Endothelial cell of umbilical vein (primary cell): ENCODE results near the gene GALNT4. TPM values are rescaled to one million over a fixed set of nuclear protein-coding genes. Genes with fewer than 3 reads are reported as not detected.

Experiments used
- BruUV-seq: library from RNA; stranded (reverse); fragments of 400-500 nt; replicated peaks from 2 replicates; lab custom pipeline; 2021; lab: Mats Ljungman, UMichigan
- CTCF ChIA-PET: fragments of 300-600, 350-600 bp; sonication (Branson Sonifier 250); formaldehyde crosslinking; loops from one replicate; lab custom pipeline; 2021; ENCODE audit warnings: antibody characterized with exemption, inconsistent platforms; lab: Charles Lee
- POLR2A ChIA-PET: fragments of 300-600, 350-600 bp; sonication (Branson Sonifier 250); formaldehyde crosslinking; loops from one replicate; lab custom pipeline; 2021; ENCODE audit warnings: antibody characterized with exemption, inconsistent platforms; lab: Charles Lee
- DNase-seq: peaks from one replicate; pipeline ENCODE4 v3.0.0-alpha.2; 2011; ENCODE audit warnings: low read depth, low spot score
- FAIRE-seq: peaks from 2 replicates; lab custom pipeline; 2011; peaks lifted over from hg19 to GRCh38; lab: Jason Lieb, UNC
- H2AFZ ChIP-seq: 2 replicates; pipeline ENCODE4 v1.6.0; 2012; ENCODE audit warnings: low read depth, low read length, control low read depth, inconsistent platforms
- H3K27ac ChIP-seq: 2 replicates; pipeline ENCODE4 v1.5.1; 2011; ENCODE audit warnings: low read depth, mild to moderate bottlenecking, control low read depth, low read length, moderate library complexity; ENCODE audit not compliant: insufficient read depth
- H3K27me3 ChIP-seq, 2 experiments: 2 replicates each; pipeline versions ENCODE4 v1.6.0 to v1.6.1; 2011; ENCODE audit warnings: low read length in 2 of 2, mixed read lengths in 1 of 2; ENCODE audit not compliant: control insufficient read depth in 2 of 2, insufficient read depth in 2 of 2
- H3K36me3 ChIP-seq, 2 experiments: 2 replicates in 1 of 2; 3 replicates in 1 of 2; pipeline ENCODE4 v1.5.1; 2011; ENCODE audit warnings: low read length in 2 of 2, mild to moderate bottlenecking in 1 of 2, moderate library complexity in 1 of 2; ENCODE audit not compliant: control insufficient read depth in 2 of 2, insufficient read depth in 2 of 2; ENCODE audit errors: extremely low read depth in 1 of 2
- H3K4me1 ChIP-seq: 3 replicates; pipeline ENCODE4 v1.5.1; 2011; ENCODE audit warnings: mild to moderate bottlenecking, low read length; ENCODE audit not compliant: control insufficient read depth, insufficient read depth; ENCODE audit errors: extremely low read depth
- H3K4me2 ChIP-seq: 2 replicates; pipeline ENCODE4 v1.6.1; 2011; ENCODE audit warnings: low read length, control low read depth, mixed read lengths; ENCODE audit not compliant: insufficient read depth
- H3K4me3 ChIP-seq, 3 experiments: fragments of 200-600 bp in 1 of 3; sonication (generic), shearing (Covaris generic) in 1 of 3; replicated peaks in 1 of 3; 2 replicates each; pipeline ENCODE4 v1.5.1; 2011 to 2016; ENCODE audit warnings: control low read depth in 3 of 3, low read length in 3 of 3, mild to moderate bottlenecking in 2 of 3, inconsistent platforms in 1 of 3, low read depth in 1 of 3, moderate library complexity in 1 of 3; ENCODE audit not compliant: insufficient read depth in 1 of 3
- H3K79me2 ChIP-seq: 2 replicates; pipeline ENCODE4 v1.6.0; 2012; ENCODE audit warnings: low read length, inconsistent platforms; ENCODE audit not compliant: control insufficient read depth, insufficient read depth
- H3K9ac ChIP-seq: replicated peaks from 2 replicates; pipeline ENCODE3; 2011; ENCODE audit warnings: low read length, control low read depth; ENCODE audit not compliant: insufficient read depth; ENCODE audit errors: extremely low read depth
- H3K9me1 ChIP-seq: replicated peaks from 3 replicates; pipeline ENCODE4 v1.6.0; 2011; ENCODE audit warnings: mild to moderate bottlenecking, low read length; ENCODE audit not compliant: control insufficient read depth, insufficient read depth; ENCODE audit errors: extremely low read depth
- H3K9me3 ChIP-seq: replicated peaks from 2 replicates; pipeline ENCODE4 v1.5.1; 2012; ENCODE audit warnings: low read length, inconsistent platforms; ENCODE audit not compliant: control insufficient read depth, insufficient read depth
- H4K20me1 ChIP-seq: replicated peaks from 2 replicates; pipeline ENCODE3; 2011; ENCODE audit warnings: mild to moderate bottlenecking, low read length; ENCODE audit not compliant: control insufficient read depth, insufficient read depth; ENCODE audit errors: extremely low read depth
- CTCF ChIP-seq, 2 donors: IDR thresholded peaks; 1 replicate in 1 of 2; 2 replicates in 1 of 2; pipeline ENCODE4 v1.5.1; 2011; ENCODE audit warnings: low read length in 2 of 2, mild to moderate bottlenecking in 2 of 2, moderate library complexity in 2 of 2, control low read depth in 1 of 2, inconsistent platforms in 1 of 2, low read depth in 1 of 2; ENCODE audit not compliant: insufficient read depth in 1 of 2; ENCODE audit errors: extremely low read depth in 1 of 2
- EZH2 ChIP-seq: IDR thresholded peaks from 2 replicates; pipeline ENCODE4 v1.6.1; 2012; ENCODE audit warnings: borderline replicate concordance, low read depth, mild to moderate bottlenecking, moderate library complexity, low read length, inconsistent platforms; ENCODE audit not compliant: severe bottlenecking
- FOS ChIP-seq: IDR thresholded peaks from 2 replicates; pipeline ENCODE4 v1.6.1; 2011; ENCODE audit warnings: mild to moderate bottlenecking, low read length, moderate library complexity, borderline replicate concordance; ENCODE audit not compliant: insufficient read depth
- GATA2 ChIP-seq: IDR thresholded peaks from 2 replicates; pipeline ENCODE4 v1.7.0; 2011; ENCODE audit warnings: low read depth, mild to moderate bottlenecking, moderate library complexity, mixed read lengths, low read length; ENCODE audit not compliant: insufficient read length, insufficient read depth
- JUN ChIP-seq: IDR thresholded peaks from 2 replicates; pipeline ENCODE4 v1.6.1; 2011; ENCODE audit warnings: borderline replicate concordance, low read depth; ENCODE audit not compliant: insufficient read length, insufficient read depth
- MAX ChIP-seq: IDR thresholded peaks from 2 replicates; pipeline ENCODE4 v1.6.1; 2011; ENCODE audit not compliant: insufficient read depth, insufficient read length
- MYC ChIP-seq: IDR thresholded peaks from one replicate; pipeline ENCODE4 v1.6.1; 2011; ENCODE audit warnings: mild to moderate bottlenecking, low read depth, low read length
- POLR2A ChIP-seq: IDR thresholded peaks from 2 replicates; pipeline ENCODE4 v1.6.1; 2012; ENCODE audit warnings: low read depth, mild to moderate bottlenecking, control low read depth, low read length
- POLR2AphosphoS5 ChIP-seq: IDR thresholded peaks from 2 replicates; pipeline ENCODE4 v1.6.1; 2012; ENCODE audit warnings: low read depth, mild to moderate bottlenecking, control low read depth, low read length, moderate library complexity; ENCODE audit not compliant: insufficient read depth
- dilution Hi-C: fragments of 300-500 bp; cut with MboI; formaldehyde crosslinking; loops from one replicate; pipeline ENCODE4 v1.15.0; 2019; ENCODE audit warnings: low sequenced_read_pairs; ENCODE audit not compliant: extremely low pct_ligation_motif_present
- intact Hi-C: fragments of 100-400 bp; cut with micrococcal nuclease; formaldehyde crosslinking; loops from one replicate; pipeline ENCODE4 v1.10.0; 2022
- polyA plus RNA-seq, 4 experiments: library from polyadenylated mRNA; depleted of rRNA in 3 of 4; stranded (reverse) in 3 of 4; unstranded in 1 of 4; fragments of >200 nt; gene quantifications; 2 replicates each; pipeline versions ENCODE4 v1.2.1 to v1.2.3, GENCODE V29; 2011 to 2012; ENCODE audit warnings: missing spikeins in 1 of 4
- total RNA-seq: library from RNA; stranded (reverse); gene quantifications from 2 replicates; pipeline ENCODE4 v1.2.3, GENCODE V29; 2021

GALNT4 gene
- total and polyA plus RNA-seq, 2 donors (not counting 3 experiments of a cell fraction or from before 2014, with no cell fraction given): 2.0 to 9.8 TPM

- CTCF ChIA-PET: no interaction called here
- no peak for FAIRE-seq
These were observed 44.6 kb downstream of the GALNT4 start for GRCh38 chr12:89479982-89480381.

More at GRCh38 chr12:89479982-89480381, 44.6 kb downstream of the GALNT4 start:
- no peak overlapping the region for H3K9ac ChIP-seq
- no peak overlapping the region for H2AFZ ChIP-seq
- TF ChIP-seq MAX: no peak
- no peak for TF ChIP-seq EZH2
- no peak for TF ChIP-seq MYC
- TF ChIP-seq CTCF (IDR thresholded peaks at IDR 0.05; ENCODE audit: extremely low read depth in 1 of 2, insufficient read depth in 1 of 2, low read depth in 1 of 2, low read length in 2 of 2): no peak
- no peak for TF ChIP-seq JUN
- no peak for TF ChIP-seq POLR2A
- no peak for TF ChIP-seq GATA2
- no peak for TF ChIP-seq POLR2AphosphoS5
- no peak for TF ChIP-seq FOS
- H4K20me1 ChIP-seq: no peaks in the 10 kb centered on the region
- no peaks in the 10 kb centered on the region for H3K27me3 ChIP-seq
- no peak overlapping the region for H3K4me2 ChIP-seq
- H3K36me3 ChIP-seq: no peaks in the 10 kb centered on the region
- no peak overlapping the region for H3K4me3 ChIP-seq
- H3K27ac ChIP-seq: no peak overlapping the region
- dilution Hi-C loops (no loop called here), intact Hi-C loops (no loop called here)
- POLR2A ChIA-PET: no interaction called here
- no TSS peak for BruUV-seq
- no peaks in the 10 kb centered on the region for H3K9me1 ChIP-seq
- H3K9me3 ChIP-seq: no peaks in the 10 kb centered on the region
- peaks cover 6% of the 10 kb centered on the region for H3K4me1 ChIP-seq
- DNase-seq: no peak
- no peaks in the 10 kb centered on the region for H3K79me2 ChIP-seq
